AG09309 (cell line): ENCODE measurements around the gene ENAH.

ENCODE experiments used
- DNase-seq: peaks from one replicate; pipeline ENCODE4 v3.0.0-alpha.2; 2010; ENCODE audit warnings: low read depth
- H3K4me3 ChIP-seq: 2 replicates; pipeline ENCODE4 v1.5.1; 2011; ENCODE audit warnings: mild to moderate bottlenecking, low read depth, low read length, moderate library complexity; ENCODE audit not compliant: control insufficient read depth
- TF ChIP-seq, protein P1 (sequence below): IDR thresholded peaks from 2 replicates; pipeline ENCODE4 v1.5.1; 2011; ENCODE audit warnings: mild to moderate bottlenecking, low read depth, low read length, inconsistent platforms; ENCODE audit not compliant: insufficient read depth, control insufficient read depth; ENCODE audit errors: missing control alignments

The ENAH gene

GRCh38 chr1:225485991-225486530 lies 166.9 kb downstream of the ENAH start:
- no peak overlapping the region for H3K4me3 ChIP-seq
- DNase-seq = no peak
- TF ChIP-seq, protein P1, sequence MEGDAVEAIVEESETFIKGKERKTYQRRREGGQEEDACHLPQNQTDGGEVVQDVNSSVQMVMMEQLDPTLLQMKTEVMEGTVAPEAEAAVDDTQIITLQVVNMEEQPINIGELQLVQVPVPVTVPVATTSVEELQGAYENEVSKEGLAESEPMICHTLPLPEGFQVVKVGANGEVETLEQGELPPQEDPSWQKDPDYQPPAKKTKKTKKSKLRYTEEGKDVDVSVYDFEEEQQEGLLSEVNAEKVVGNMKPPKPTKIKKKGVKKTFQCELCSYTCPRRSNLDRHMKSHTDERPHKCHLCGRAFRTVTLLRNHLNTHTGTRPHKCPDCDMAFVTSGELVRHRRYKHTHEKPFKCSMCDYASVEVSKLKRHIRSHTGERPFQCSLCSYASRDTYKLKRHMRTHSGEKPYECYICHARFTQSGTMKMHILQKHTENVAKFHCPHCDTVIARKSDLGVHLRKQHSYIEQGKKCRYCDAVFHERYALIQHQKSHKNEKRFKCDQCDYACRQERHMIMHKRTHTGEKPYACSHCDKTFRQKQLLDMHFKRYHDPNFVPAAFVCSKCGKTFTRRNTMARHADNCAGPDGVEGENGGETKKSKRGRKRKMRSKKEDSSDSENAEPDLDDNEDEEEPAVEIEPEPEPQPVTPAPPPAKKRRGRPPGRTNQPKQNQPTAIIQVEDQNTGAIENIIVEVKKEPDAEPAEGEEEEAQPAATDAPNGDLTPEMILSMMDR = no peak

GRCh38 chr1:225485226-225485625 lies 167.7 kb downstream of the ENAH start:
- H3K4me3 ChIP-seq = no peak overlapping the region
- TF ChIP-seq, protein P1 = no peak
- no peak for DNase-seq

GRCh38 chr1:225484657-225485214 lies 168.2 kb downstream of the ENAH start:
- DNase-seq = no peak
- TF ChIP-seq, protein P1 = no peak
- no peak overlapping the region for H3K4me3 ChIP-seq

- H3K4me3 ChIP-seq = no peak overlapping the region
- TF ChIP-seq, protein P1 = no peak
- no peak for DNase-seq
Measured at GRCh38 chr1:225483818-225484656, 168.9 kb downstream of the ENAH start.

DNA sequence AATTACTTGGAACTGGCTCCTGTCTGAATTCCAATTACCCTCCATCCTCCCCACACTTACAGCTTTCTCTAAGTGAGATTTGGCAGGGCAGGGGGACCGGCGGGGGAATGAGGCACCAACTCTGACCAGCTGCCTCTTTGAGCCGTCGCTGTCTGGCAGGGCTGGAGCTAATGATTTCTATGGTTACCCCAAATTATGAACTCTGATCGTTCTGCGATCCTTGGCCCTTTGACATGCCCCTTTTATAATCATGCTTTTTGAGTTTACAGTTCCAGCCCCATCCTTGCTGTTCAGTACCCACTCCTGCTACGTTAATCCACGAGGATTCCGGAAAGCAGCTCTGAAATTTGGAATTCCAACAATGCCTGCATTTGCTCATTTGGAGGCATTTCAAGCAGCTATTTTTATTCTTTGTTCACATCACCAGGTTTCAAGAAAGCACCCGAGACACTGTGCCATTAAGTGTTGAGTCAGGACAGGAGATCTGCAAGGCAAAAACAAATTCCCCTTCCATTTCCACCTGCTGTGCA lies 170.4 kb downstream of the ENAH start:
- TF ChIP-seq, protein P1 = no peak
- DNase-seq = no peak
- H3K4me3 ChIP-seq = no peak overlapping the region

DNA sequence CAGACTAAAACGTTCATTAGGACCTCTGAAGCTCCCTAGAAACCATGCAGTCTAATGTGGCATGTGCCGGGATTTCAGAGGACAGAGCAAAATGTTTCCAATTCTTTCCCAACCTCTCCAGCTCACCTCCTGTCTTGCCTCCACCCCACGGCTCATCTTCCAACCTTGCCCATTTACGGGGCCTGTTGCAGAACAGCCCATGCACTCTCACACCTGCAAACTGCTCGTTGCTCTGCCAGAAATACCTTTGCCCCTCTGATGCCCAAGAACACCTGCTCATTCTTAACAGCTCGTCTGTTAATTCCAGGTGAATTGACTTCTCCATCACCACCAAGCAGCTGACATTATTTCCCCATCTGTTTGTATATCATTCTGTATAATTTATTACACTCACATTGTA lies 171.2 kb downstream of the ENAH start:
- DNase-seq = no peak
- TF ChIP-seq, protein P1 = no peak
- H3K4me3 ChIP-seq = no peak overlapping the region
